GM19193 (cell line): ENCODE results near the gene ZNF862.
A peak's percentile ranks its signal among the peaks of the same experiment; 100 is the strongest.

Experiments
- POLR2A ChIP-seq: IDR thresholded peaks from 4 replicates; pipeline ENCODE4 v1.6.1; 2011; ENCODE audit not compliant: insufficient read depth, insufficient read length; ENCODE audit errors: extremely low read depth

ZNF862 gene

DNA sequence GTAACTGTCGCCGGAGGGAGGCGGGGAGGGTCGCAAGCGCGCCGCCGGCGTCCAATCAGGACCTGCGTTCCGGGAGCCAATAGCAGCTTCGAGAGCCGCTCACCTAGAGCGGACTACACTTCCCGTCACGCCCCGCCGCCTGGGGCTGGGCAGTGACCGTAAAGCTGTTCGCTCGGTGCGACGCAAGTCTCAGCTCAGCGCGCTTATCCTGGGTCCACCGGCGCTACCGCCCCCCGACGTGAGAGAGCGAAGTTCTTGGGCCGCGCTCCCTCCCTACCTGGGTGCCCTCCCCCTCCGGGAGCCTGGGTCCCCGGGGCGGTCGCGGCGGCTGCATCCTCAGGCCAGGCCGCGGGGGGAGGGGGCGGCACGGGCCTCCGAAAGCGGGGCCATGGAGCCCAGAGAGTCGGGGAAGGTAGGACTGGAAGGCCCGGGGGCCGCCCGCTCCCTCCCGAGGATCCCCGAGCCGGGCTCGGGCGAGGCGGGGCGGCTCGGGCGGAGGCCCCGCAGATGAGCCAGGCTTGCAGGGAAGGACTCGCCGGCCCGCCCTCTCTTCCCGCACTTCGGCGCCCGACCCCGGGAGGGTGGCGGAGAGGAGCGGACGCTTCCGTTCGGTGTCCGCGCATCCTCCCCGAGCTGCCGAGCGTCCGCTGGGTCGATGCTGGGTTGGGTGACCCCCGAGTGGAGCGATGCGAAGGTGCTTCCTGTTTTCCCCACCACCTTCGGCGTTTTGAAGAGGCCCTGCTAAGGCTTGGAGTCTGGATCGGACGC, at the start of gene ZNF862:
TSS of gene ZNF862 (plus strand) at position 152 of the 768 bp plus-strand sequence. CDS start at position 389, 237 bp downstream.
- peak; percentile 73 for TF ChIP-seq POLR2A

DNA sequence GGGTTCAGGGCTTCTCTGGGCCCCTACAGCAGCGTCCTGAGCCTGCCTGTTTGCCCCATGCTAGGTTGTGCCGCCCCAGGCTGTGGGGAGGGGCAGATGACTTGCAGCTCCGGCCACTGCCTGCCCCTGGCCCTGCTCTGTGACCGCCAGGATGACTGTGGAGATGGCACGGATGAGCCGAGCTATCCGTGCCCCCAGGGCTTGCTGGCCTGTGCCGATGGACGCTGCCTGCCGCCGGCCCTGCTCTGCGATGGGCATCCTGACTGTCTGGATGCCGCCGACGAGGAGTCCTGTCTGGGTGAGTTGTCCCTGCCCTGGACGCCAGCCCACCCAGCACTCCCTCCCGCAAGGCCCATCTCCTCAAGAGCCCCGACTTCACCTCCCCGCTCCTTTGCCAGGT, 49.1 kb upstream of the ZNF862 start:
- TF ChIP-seq POLR2A: no peak

DNA sequence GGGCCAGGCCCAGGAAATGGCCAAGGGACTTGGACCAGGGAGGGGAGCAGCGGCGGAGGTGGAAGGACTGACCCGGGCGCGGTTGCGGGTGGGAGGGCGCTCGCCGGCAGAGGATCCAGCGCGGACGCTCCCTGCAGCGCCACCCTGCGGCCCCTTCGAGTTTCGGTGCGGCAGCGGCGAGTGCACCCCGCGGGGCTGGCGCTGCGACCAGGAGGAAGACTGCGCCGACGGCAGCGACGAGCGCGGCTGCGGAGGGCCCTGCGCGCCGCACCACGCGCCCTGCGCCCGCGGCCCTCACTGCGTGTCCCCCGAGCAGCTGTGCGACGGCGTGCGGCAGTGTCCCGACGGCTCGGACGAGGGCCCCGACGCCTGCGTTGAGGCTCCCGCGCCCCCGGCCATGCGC, 48.0 kb upstream of the ZNF862 start:
- TF ChIP-seq POLR2A: no peak

DNA sequence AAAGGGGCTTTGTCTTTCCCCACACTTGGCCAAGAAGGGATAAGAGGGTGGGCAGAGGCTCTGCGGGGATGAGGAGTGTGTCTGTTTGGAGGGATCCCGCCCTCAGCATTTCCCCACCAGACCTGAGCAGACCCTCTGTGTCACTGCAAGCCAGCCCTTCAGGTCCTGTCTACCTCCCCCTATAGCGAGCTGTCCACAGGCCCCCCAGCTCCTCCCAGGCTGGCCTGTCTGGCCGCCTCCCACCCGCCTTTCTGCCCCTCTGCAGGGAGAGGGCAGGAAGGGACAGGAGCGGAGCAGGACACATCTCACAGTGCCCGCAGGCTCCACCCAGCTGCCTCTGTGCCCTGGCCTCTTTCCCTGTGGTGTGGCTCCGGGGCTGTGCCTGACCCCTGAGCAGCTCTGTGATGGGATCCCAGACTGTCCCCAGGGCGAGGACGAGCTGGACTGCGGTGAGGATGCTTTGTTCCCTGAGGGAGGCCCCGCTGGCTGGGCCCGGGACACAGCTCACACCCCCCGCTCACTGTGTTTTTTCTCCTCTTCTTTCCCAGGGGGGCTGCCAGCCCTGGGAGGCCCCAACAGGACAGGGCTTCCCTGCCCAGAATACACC, 47.3 kb upstream of the ZNF862 start:
- no peak for TF ChIP-seq POLR2A

DNA sequence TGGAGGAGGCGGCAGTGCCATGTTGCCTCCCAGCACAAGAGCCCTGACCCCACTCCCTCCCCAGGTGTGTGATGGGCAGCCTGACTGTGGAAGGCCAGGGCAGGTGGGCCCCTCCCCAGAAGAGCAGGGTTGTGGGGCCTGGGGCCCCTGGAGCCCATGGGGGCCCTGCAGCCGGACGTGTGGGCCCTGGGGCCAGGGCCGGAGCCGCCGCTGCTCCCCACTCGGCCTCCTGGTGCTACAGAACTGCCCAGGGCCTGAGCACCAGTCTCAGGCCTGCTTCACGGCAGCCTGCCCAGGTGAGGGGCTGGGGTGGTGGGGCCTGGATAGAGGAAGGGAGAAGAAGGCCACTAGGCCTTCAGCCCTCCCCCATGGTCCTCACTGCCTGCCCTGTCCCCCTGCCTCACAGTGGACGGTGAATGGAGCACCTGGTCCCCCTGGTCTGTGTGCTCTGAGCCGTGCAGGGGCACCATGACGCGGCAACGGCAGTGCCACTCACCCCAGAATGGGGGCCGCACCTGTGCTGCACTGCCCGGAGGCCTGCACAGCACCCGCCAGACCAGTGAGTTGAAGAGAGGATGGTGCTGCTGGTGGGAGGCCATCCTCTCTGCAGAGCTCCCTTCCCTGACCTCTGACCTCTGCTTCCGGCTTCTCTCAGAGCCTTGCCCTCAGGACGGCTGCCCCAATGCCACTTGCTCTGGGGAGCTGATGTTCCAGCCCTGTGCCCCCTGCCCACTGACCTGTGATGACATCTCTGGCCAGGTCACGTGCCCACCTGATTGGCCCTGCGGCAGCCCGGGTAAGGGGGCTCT, 46.6 kb upstream of the ZNF862 start:
- TF ChIP-seq POLR2A: no peak

DNA sequence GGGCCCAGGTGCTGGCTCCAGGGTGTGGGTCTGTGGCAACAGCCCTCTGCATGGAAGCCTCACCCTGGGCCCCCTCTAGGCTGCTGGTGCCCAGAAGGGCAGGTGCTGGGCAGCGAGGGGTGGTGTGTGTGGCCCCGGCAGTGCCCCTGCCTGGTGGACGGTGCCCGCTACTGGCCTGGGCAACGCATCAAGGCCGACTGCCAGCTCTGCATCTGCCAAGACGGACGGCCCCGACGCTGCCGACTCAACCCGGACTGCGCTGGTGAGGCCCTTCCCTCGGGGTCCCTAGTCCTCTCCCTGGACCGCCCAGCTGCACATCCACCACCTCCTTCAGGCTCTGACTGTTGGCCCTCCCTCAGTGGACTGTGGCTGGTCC, 46.0 kb upstream of the ZNF862 start:
- no peak for TF ChIP-seq POLR2A

DNA sequence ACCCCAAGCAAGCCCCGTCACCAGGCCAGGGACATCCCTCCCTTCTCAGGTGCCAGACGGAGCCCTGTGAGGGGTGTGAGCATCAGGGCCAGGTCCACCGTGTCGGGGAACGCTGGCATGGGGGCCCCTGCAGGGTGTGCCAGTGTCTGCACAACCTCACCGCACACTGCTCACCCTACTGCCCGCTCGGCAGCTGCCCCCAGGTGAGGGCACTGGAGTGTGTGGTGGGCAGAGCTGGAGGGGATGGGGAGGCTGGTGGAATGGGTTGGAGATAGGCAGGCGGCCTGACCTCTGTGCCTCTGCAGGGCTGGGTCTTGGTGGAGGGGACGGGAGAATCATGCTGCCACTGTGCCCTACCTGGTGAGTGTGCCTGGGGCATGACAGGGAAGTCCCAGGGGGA, 44.9 kb upstream of the ZNF862 start:
- no peak for TF ChIP-seq POLR2A

DNA sequence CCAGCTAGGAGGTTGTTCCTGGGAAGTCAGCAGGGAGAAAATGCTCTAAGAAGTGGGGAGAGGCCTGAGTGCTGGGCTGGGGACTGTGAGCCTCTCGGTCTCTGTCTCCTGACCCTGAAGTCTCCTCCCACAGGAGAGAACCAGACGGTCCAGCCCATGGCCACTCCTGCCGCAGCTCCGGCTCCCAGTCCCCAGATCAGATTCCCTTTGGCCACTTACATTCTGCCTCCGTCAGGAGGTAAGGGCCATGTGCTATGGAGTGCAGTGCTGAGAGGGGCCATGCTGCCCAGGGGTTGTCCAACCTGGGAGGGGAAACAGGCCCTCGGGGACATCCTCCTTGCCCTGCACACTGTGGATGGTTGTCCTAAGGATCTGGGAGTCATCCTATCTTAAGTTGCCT, 43.5 kb upstream of the ZNF862 start:
- no peak for TF ChIP-seq POLR2A

DNA sequence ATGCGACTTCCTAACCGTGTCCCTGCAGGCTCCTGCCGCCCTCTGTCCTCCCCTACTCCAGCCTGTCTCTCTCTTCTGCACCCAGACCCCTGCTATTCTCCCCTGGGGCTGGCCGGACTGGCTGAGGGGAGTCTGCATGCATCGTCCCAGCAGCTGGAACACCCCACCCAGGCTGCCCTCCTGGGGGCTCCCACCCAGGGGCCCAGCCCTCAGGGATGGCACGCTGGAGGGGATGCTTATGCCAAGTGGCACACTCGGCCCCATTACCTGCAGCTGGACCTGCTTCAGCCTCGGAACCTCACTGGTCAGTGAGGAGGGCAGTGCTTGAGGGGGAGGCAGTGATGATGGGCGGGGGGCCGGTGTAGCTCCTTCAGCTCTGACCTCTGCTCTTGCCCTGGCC, 43.0 kb upstream of the ZNF862 start:
- no peak for TF ChIP-seq POLR2A

DNA sequence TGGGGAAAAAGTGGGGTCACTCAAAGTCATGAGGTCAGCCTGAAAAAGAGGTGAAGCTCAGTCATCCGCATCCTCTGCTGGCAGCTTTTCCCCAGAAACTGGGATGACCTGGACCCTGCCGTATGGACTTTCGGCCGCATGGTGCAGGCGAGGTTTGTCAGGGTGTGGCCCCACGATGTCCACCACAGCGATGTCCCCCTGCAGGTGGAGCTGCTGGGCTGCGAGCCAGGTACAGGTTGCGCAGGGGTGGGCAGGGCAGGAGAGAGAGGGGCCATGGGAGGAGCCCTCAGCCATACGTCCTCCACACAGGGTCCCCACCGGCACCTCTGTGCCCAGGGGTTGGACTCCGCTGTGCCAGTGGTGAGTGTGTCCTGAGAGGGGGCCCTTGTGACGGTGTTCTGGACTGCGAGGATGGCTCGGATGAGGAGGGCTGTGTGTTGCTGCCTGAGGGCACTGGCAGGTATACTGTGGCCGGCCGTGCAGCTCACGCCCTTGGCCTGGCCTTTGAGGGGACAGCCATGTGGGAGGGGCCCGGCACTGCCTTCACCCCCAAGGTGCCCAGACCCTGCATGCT, 41.8 kb upstream of the ZNF862 start:
- TF ChIP-seq POLR2A: no peak

DNA sequence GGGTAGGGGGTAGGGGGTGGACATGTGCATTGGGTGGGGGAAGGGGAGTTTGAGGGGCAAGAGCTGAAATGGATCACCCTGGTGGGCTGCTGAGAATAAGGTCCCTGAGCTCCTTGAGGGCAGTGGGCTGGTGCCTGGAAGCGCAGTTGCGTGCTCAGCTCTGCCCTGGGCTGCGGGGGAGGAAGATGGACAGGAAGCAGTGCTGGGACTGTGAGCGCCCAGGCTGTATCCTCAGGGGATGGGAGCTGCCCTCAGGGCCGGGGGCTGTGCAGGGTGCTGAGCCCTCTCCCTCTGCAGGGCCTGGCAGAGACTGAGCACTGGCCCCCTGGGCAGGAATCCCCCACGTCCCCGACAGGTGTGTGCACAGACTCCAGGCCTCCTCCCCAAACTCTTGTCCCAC, 40.4 kb upstream of the ZNF862 start:
- TF ChIP-seq POLR2A: no peak

DNA sequence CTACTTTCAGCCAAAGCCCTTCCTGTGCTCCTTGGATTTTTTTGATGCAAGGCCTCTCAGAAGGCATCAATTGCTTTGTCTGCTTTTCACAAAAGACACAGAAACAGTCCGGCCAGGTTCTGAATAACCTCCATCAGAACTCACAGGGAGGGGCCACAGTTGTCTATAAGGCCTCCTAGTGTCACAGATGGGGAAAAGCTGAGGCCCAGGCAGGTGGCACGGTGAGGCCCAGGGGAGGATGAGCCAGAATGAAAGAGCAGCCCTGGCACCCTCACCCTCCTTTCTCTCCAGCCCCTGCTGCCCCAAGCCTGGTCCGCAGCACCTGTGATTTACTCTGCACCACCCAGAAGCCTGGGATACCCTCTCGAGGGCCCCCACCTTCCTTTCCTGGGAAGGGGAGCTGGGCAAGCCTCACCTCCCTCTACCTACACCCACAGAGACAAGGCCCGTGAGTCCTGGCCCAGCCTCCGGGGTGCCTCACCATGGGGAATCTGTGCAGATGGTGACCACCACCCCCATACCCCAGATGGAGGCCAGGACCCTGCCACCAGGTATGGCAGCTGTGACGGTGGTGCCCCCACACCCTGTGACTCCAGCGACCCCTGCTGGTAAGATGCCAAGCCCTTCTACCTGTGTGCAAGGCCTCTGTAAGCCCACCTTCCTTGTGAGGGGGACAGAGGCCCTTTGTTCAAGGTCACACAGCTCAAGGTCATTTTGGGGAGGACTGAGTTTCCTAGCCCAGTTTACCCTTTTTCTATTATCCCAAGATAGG, 38.6 kb upstream of the ZNF862 start:
- no peak for TF ChIP-seq POLR2A

DNA sequence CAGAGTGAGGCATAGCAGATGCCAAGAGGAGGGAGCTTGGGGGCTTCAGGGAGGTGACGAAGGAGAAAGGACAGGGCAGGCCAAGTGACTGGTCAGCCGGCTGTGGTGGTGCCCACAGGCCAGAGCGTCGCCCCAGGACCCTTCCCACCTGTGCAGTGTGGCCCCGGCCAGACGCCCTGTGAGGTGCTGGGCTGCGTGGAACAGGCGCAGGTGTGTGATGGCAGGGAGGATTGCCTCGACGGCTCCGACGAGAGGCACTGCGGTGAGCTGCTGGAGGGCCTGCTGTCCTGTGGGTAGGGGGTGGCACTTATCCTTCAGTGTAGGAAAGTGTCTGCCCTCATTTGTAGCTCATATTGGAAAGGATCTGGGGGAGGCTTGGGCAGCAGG, 38.0 kb upstream of the ZNF862 start:
- TF ChIP-seq POLR2A: no peak

DNA sequence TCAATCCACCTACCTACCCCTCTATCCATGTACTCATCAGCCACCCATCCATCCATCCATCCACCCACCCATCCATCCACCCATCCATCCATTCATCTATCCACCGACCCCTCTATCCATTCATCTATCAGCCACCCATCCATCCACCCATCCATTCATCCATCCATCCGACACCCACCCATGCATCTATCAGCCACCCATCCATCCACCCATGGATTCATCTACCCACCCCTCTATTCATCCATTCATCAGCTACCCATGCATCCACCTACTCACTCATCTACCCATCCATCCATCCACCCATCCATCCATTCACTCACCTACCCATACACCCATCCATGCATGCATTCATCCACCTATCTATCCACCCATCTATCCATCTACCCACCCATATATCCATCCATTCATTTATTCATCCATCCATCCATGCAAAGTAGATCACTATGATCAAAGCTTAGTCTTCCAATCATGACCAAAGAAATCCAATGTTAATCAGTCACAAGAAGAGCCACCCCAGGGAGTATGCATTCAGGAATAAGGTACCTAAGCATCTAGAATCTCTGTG, 37.1 kb upstream of the ZNF862 start:
- no peak for TF ChIP-seq POLR2A
